Chondrocyte (in vitro differentiated cells): ENCODE data around the gene MSH3. TPM values are rescaled to one million over a fixed set of nuclear protein-coding genes. Genes with fewer than 3 reads are reported as not detected.
"Not testable (repeated sequence)": the region's sequence is repeated elsewhere in the genome, so short reads cannot be mapped to it uniquely, and the experiment has no call there.

Experiments
- DNase-seq: peaks from one replicate; pipeline ENCODE4 v3.0.0; 2021; ENCODE audit warnings: mixed read lengths, low spot score
- H3K27ac Mint-ChIP-seq: one replicate; pipeline ENCODE4 v1.8.0; 2021; ENCODE audit warnings: mild to moderate bottlenecking, moderate library complexity, mixed read lengths; ENCODE audit not compliant: unreplicated experiment
- H3K27me3 Mint-ChIP-seq: 2 replicates; pipeline ENCODE4 v1.8.0; 2021; ENCODE audit warnings: low read depth, mixed read lengths
- H3K36me3 Mint-ChIP-seq: 2 replicates; pipeline ENCODE4 v1.8.0; 2021; ENCODE audit warnings: low read depth, mixed read lengths
- H3K4me1 Mint-ChIP-seq: 2 replicates; pipeline ENCODE4 v1.8.0; 2021; ENCODE audit warnings: low read depth, mild to moderate bottlenecking, mixed read lengths
- H3K4me3 Mint-ChIP-seq: one replicate; pipeline ENCODE4 v1.8.0; 2021; ENCODE audit warnings: mild to moderate bottlenecking, moderate library complexity, mixed read lengths; ENCODE audit not compliant: unreplicated experiment
- H3K9me3 Mint-ChIP-seq: 2 replicates; pipeline ENCODE4 v1.8.0; 2021; ENCODE audit warnings: low read depth, mixed read lengths
- CTCF ChIP-seq: fragments of 200-600 bp; sonication (generic); IDR thresholded peaks from 2 replicates; pipeline ENCODE4 v1.5.0; 2021; ENCODE audit warnings: antibody characterized with exemption, mild to moderate bottlenecking, moderate library complexity
- total RNA-seq: library from RNA; stranded (reverse); gene quantifications from 3 replicates; pipeline ENCODE4 v1.2.1, GENCODE V29; 2021

The MSH3 gene
- total RNA-seq, 1 donor from 2014 or later = 11.9 TPM

- TF ChIP-seq CTCF = no peak
- Mint-ChIP-seq H3K27me3 (no peaks in the 10 kb centered on the region), H3K4me1 (no peaks in the 10 kb centered on the region), H3K9me3 (peaks cover 21% of the 10 kb centered on the region), H3K27ac (no peak overlapping the region), H3K36me3 (peaks cover 12% of the 10 kb centered on the region), H3K4me3 (no peak overlapping the region)
- DNase-seq = no peak
Measured at GRCh38 chr5:80825786-80826460, 171.5 kb downstream of the MSH3 start.

- DNase-seq = no peak
- H3K4me3 Mint-ChIP-seq = no peak overlapping the region
- no peaks in the 10 kb centered on the region for H3K4me1 Mint-ChIP-seq
- no peak overlapping the region for H3K27ac Mint-ChIP-seq
- H3K27me3 Mint-ChIP-seq = no peaks in the 10 kb centered on the region
- H3K36me3 Mint-ChIP-seq = peaks cover 4% of the 10 kb centered on the region
- H3K9me3 Mint-ChIP-seq = peaks cover 6% of the 10 kb centered on the region
- no peak for TF ChIP-seq CTCF
Measured at GRCh38 chr5:80834710-80835109, 180.3 kb downstream of the MSH3 start.

GRCh38 chr5:80835128-80835527 lies 180.7 kb downstream of the MSH3 start:
- TF ChIP-seq CTCF = no peak
- no peaks in the 10 kb centered on the region for H3K4me1 Mint-ChIP-seq
- no peak overlapping the region for H3K4me3 Mint-ChIP-seq
- H3K36me3 Mint-ChIP-seq = peaks cover under 1% of the 10 kb centered on the region
- H3K27me3 Mint-ChIP-seq = no peaks in the 10 kb centered on the region
- H3K27ac Mint-ChIP-seq = no peak overlapping the region
- H3K9me3 Mint-ChIP-seq = peaks cover 2% of the 10 kb centered on the region
- no peak for DNase-seq

GRCh38 chr5:80837679-80838078 lies 183.2 kb downstream of the MSH3 start:
- TF ChIP-seq CTCF = no peak
- Mint-ChIP-seq H3K27ac (no peak overlapping the region), H3K9me3 (peaks cover 2% of the 10 kb centered on the region), H3K4me3 (no peak overlapping the region), H3K36me3 (no peaks in the 10 kb centered on the region), H3K4me1 (no peaks in the 10 kb centered on the region), H3K27me3 (no peaks in the 10 kb centered on the region)
- DNase-seq = no peak

GRCh38 chr5:80841026-80841797 lies 186.8 kb downstream of the MSH3 start:
- H3K9me3 Mint-ChIP-seq = peaks cover 11% of the 10 kb centered on the region
- not testable (repeated sequence) for H3K36me3 Mint-ChIP-seq, H3K4me1 Mint-ChIP-seq, H3K27me3 Mint-ChIP-seq, DNase-seq, H3K4me3 Mint-ChIP-seq, H3K27ac Mint-ChIP-seq

GRCh38 chr5:80846422-80846821 lies 192.0 kb downstream of the MSH3 start:
- peaks cover 24% of the 10 kb centered on the region for H3K36me3 Mint-ChIP-seq
- H3K4me1 Mint-ChIP-seq, H3K4me3 Mint-ChIP-seq, DNase-seq, H3K27me3 Mint-ChIP-seq, H3K27ac Mint-ChIP-seq: not testable (repeated sequence)
- peaks cover 31% of the 10 kb centered on the region for H3K9me3 Mint-ChIP-seq

- H3K9me3 Mint-ChIP-seq = peaks cover 24% of the 10 kb centered on the region
Measured at GRCh38 chr5:80850168-80850567, 195.7 kb downstream of the MSH3 start.

More at GRCh38 chr5:80850168-80850567, 195.7 kb downstream of the MSH3 start:
- H3K27ac Mint-ChIP-seq, H3K4me1 Mint-ChIP-seq, DNase-seq, H3K27me3 Mint-ChIP-seq, H3K4me3 Mint-ChIP-seq: not testable (repeated sequence)
- peaks cover 25% of the 10 kb centered on the region for H3K36me3 Mint-ChIP-seq
